Right cardiac atrium (tissue), 5 donors: ENCODE results near the gene C1QL2. TPM values are rescaled to one million over a fixed set of nuclear protein-coding genes. Genes with fewer than 3 reads are reported as not detected.

Source experiments
- ATAC-seq, 2 donors: fragments of 200-7000 bp; cut with Tn5 transposase; one replicate each; pipeline versions ENCODE4 v1.8.0 to v1.9.1; 2020; ENCODE audit warnings: moderate library complexity in 2 of 2, mild to moderate bottlenecking in 1 of 2
- DNase-seq, 3 donors: peaks; one replicate each; pipeline ENCODE4 v3.0.0-alpha.2; 2020
- H3K27ac ChIP-seq: one replicate; pipeline ENCODE4 v1.5.1; 2013; ENCODE audit warnings: mild to moderate bottlenecking, low read length, control low read depth, moderate library complexity
- H3K27me3 ChIP-seq: one replicate; pipeline ENCODE4 v1.6.1; 2013; ENCODE audit not compliant: control insufficient read depth, insufficient read depth
- H3K4me1 ChIP-seq: one replicate; pipeline ENCODE4 v1.6.1; 2013; ENCODE audit warnings: low read length; ENCODE audit not compliant: control insufficient read depth, insufficient read depth
- H3K4me3 ChIP-seq: one replicate; pipeline ENCODE4 v1.5.1; 2013; ENCODE audit warnings: low read length, control low read depth
- H3K9me3 ChIP-seq: one replicate; pipeline ENCODE4 v1.6.1; 2013; ENCODE audit warnings: low read length; ENCODE audit not compliant: control insufficient read depth
- WGBS: extraction: QIAGEN DNeasy Blood & Tissue Kit; methylation state at CpG from one replicate; pipeline ENCODE4 v1.1.7; 2013; 5-methylcytosine and 5-hydroxymethylcytosine counted together
- intact Hi-C, 4 donors: fragments of 100-400 bp; cut with DNase I; formaldehyde crosslinking; loops; one replicate each; pipeline versions ENCODE4 v1.11.0 to v1.14.0; 2022 to 2023
- polyA plus RNA-seq: library from polyadenylated mRNA; stranded (reverse); fragments of 200-250 nt; gene quantifications from one replicate; pipeline ENCODE4 v1.2.3, GENCODE V29; 2013
- total RNA-seq, 4 donors: library from RNA; stranded (reverse); fragmentation: NEBNext Ultra II Directional; extraction: Animal tissue kit (Norgen Biotek cat#: 25700); gene quantifications; one replicate each; pipeline ENCODE4 v1.2.1, GENCODE V29; 2021
- donor health status: healthy with polysubstance abuse.
- donor health status: DM: no; HTN: yes; CAD: no.
- donor health status: DM: no; HTN: no; CAD: no.
- donor health status: DM: no; HTN: yes; CAD: no; lungs with severe emphysema.
- donor health status: DM: yes; HTN: yes; CAD: no.

The C1QL2 gene
- total and polyA plus RNA-seq, 5 donors, result not detected

DNA sequence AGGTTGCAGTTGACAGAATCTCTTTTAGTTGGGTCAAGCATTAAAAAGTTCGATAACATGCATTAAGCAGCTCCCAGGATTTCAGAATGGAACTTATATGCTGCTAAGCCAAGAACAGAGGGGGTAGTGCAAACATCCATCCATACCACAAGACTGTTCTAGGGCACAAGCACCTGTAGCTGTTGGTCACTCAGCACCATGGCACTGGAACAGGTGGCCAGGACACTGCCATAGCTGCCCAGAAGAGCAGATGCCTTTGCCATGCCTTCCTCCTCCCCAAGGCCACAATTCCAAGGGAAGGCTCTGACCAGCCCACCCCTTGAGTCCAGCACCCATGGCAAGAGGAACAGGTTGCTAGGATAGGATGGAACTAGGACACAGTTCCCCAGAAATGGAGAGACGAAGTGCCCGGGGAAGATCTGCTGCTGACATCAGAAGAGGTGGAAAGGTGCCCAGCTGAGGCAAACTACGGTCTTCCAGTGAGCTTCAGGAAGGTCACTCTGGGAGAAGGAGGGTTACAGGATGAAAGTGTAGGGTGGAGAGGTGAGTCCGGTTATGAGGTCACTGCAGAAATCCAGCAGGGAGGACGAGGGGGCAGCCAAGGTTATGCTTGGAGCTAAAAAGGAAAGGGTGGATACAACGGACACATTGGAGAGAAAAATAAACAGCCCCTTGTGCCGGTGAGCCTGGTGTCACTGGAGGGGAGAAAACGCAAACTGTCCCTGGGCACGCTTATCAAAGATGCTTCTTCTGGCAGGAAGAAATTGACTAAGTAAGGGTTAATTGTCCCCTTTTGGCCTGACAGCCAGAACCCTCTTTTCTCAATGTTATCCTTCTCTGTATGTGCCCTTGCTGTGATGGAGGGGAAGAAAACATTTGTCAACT, 41.9 kb downstream of the C1QL2 start:
- intact Hi-C loops, result no loop called here
- 62% methylated on average over 10 of the region's 10 CpGs for WGBS

DNA sequence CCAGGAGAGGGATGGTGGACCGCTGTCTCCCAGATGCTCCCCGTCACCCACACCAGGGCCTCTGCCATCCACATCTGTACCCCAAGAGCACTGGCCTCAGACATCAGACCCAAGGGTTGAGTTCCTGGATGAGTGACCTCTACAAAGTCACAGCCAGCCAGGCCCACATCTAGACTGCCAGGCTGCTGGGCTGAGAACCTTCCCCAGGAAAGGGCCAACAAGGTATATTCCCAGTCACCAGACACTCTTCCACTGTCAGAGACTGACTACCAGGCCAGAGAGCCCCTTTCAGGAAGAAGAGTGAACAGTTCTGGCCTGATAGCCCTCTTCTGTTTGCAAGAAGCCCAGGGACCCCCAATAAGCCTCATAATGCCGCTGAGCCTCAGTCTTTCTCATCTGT, 44.3 kb downstream of the C1QL2 start:
- WGBS, result 89% methylated on average over 3 of the region's 3 CpGs
- Histone ChIP-seq H3K9me3 (peaks cover 6% of the 10 kb centered on the region), H3K27me3 (no peaks in the 10 kb centered on the region), H3K4me1 (no peaks in the 10 kb centered on the region), H3K4me3 (no peak overlapping the region), H3K27ac (no peak overlapping the region)
- ATAC-seq, result no peak
- DNase-seq, result no peak
- intact Hi-C loops, result no loop called here

More for the DNA sequence above, 41.9 kb downstream of the C1QL2 start:
- H3K27ac ChIP-seq, result no peak overlapping the region
- H3K4me1 ChIP-seq, result no peaks in the 10 kb centered on the region
- ATAC-seq (no peak), DNase-seq (no peak)
- H3K9me3 ChIP-seq, result no peaks in the 10 kb centered on the region
- H3K4me3 ChIP-seq, result no peak overlapping the region
- no peaks in the 10 kb centered on the region for H3K27me3 ChIP-seq

DNA sequence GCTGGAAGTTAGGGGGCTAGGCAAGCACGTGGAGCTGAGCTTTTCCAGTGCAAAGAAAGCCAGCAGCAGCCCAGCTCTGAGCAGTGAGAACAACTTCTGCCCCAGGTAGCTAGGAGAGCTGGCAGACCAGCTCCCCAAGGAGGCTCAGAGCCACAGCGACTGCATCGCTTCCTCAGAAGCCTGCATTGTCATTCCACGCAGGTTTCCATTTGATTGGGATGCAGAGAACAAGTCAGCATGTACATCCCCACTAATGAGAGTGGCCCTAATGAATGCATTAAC, 45.1 kb downstream of the C1QL2 start:
- DNase-seq (no peak), ATAC-seq (no peak)
- Histone ChIP-seq H3K4me1 (no peaks in the 10 kb centered on the region), H3K27ac (no peak overlapping the region), H3K9me3 (peaks cover 6% of the 10 kb centered on the region), H3K27me3 (no peaks in the 10 kb centered on the region), H3K4me3 (no peak overlapping the region)
- intact Hi-C loops, result no loop called here
- 62% methylated on average over 4 of the region's 4 CpGs for WGBS

DNA sequence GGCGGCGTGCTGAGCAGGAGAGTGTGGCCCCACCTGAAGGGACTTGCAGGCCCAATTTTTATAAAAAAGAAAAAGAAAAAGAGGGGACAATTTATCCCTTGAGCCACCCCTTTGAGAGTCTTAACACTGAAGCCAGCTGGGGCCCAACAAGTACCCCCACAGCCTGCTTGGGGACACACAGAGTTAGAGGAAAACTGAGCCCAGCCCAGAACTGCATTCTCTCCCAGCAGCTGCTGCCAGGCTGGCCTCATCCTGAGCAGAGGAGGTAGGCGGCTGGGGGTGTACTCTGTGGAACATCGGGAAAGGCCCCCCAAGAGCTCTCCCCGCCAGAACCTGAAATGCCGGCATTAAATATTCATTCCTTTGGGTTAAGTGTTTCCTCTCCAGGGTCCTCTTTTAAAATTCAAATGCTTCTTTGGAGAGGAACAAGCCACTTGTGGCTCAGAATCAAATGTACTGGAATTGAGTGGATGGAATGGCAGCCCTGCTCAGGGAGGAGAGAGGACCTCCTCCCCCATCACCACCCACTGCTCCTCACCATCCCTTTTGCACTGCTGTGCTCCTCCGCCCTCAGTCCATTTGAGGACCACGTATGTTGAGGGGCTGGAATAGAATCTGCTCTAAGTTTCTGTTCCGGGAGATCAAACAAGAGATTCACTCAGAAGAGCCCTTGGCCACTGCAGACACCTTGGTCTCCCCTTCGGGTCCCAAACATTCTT, 45.6 kb downstream of the C1QL2 start:
- intact Hi-C loops, result no loop called here
- ATAC-seq, result no peak
- H3K9me3 ChIP-seq, result peaks cover 6% of the 10 kb centered on the region
- 47% methylated on average over 10 of the region's 10 CpGs for WGBS
- H3K27me3 ChIP-seq, result no peaks in the 10 kb centered on the region
- H3K4me3 ChIP-seq, result no peak overlapping the region
- no peak for DNase-seq
- H3K27ac ChIP-seq, result no peak overlapping the region
- no peaks in the 10 kb centered on the region for H3K4me1 ChIP-seq

DNA sequence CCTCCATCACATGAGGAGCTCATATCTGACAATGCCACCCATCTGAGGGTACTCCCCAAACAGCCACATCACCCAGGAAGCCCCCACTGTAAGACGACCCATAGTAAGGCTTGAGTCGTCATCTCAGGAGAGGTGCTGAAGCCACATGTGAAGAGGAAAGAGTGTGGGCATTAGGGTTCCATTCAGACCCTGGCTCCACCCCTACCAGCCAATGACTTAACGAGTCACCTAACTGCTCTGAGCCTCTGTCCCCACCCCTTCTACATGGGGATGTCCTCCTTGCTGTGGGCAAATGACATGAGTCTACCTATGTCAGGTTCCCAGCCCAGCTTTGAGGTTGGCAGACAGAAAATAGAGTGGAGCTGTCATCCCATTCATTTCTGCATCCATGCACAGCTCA, 46.3 kb downstream of the C1QL2 start:
- no peak for DNase-seq
- Histone ChIP-seq H3K27me3 (no peaks in the 10 kb centered on the region), H3K4me1 (no peaks in the 10 kb centered on the region), H3K27ac (no peak overlapping the region), H3K4me3 (no peak overlapping the region), H3K9me3 (peaks cover 6% of the 10 kb centered on the region)
- intact Hi-C loops, result no loop called here
- ATAC-seq, result no peak
- 58% methylated on average over 3 of the region's 3 CpGs for WGBS

DNA sequence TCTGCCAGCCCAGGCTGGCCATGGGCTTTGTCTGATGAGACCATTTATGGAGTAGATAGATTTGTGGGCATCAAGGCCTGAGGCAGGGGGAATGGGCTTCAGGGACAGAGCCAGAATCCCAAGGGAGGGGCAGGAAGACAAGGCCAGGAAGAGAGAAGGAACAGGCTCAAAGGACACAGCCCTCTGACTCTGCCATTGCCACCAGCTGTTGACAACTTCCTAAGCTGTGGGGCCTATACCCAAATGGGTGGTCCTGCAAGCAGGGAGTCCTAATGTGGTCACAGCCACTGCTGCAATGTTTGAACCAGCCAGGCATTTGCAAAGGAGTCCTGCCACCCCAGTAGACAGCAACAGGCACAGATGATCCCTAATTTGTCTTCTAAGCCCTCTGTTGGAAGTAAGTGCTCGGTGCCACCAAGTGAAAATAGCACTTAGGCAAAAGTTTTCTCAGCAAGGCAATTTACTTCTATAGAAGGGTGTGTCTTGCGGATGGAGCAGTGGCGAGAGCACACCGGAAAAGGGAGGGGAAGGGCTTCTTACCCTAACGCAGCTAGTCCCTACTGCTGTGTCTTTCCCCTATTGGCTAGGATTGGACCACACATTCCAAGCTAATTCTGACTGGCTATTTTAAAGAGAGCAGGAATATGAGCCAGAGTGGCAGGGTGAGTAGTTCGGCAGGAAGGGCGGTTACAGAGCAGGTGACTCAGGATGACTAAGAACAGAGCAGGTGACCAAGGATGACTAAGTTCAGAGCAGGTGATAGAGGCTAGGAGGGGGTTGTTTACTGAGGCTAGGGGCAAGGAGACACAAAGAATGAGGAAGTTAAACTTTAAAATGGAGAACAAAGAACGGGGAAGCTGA, 47.2 kb downstream of the C1QL2 start:
- no peak overlapping the region for H3K27ac ChIP-seq
- no peaks in the 10 kb centered on the region for H3K27me3 ChIP-seq
- no peak overlapping the region for H3K4me3 ChIP-seq
- no peak for ATAC-seq
- peaks cover 6% of the 10 kb centered on the region for H3K9me3 ChIP-seq
- WGBS, result 78% methylated on average over 8 of the region's 8 CpGs
- H3K4me1 ChIP-seq, result no peaks in the 10 kb centered on the region
- DNase-seq, result no peak
- intact Hi-C loops, result no loop called here

DNA sequence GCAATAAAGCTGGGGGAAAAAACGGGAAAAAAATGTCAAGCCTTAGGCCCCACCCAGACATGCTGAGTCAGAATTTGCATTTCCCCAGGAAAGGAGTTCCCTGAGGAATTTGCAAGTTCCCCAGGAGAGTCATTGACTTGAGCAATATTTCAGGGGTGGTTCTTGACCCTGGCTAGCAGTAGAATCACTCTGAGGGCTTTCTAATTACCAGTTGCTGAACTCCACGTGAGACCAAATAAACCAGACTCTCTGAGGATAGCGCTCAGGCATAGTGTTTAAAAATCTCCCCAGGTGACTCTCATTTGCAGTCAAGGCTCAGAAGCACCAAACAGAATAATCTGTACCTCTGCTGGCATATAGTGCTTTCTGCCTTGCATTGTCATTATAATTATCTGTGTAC, 48.7 kb downstream of the C1QL2 start:
- 45% methylated on average over 3 of the region's 3 CpGs for WGBS
- intact Hi-C loops, result no loop called here
- Histone ChIP-seq H3K4me1 (no peaks in the 10 kb centered on the region), H3K4me3 (no peak overlapping the region), H3K27ac (no peak overlapping the region), H3K9me3 (peaks cover 6% of the 10 kb centered on the region), H3K27me3 (peaks cover 2% of the 10 kb centered on the region)
- ATAC-seq (no peak), DNase-seq (no peak)

DNA sequence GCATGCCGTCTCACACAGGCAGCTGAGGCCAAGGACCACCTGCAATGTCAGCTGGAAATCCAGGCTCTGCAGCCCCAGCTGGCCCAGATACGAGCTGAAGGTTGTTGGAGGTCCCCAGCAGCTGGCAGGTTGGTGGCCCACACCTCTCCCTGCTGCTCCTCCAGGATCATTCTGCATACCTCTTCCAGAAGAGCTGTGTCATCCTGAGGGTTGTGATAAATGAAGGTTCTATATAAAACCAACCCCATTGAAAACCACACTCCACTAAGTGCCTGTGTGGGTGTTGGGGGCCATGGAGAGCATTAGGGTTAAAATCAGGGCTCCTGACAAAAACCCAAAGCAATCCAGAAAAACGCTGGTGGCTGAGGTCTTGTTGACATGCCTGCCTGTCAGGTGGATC, 50.4 kb downstream of the C1QL2 start:
- no peak for ATAC-seq
- peaks cover 6% of the 10 kb centered on the region for H3K9me3 ChIP-seq
- DNase-seq, result no peak
- no peak overlapping the region for H3K4me3 ChIP-seq
- intact Hi-C loops, result no loop called here
- H3K27me3 ChIP-seq, result peaks cover 4% of the 10 kb centered on the region
- H3K4me1 ChIP-seq, result no peaks in the 10 kb centered on the region
- no peak overlapping the region for H3K27ac ChIP-seq
- WGBS, result 44% methylated on average over 3 of the region's 3 CpGs

DNA sequence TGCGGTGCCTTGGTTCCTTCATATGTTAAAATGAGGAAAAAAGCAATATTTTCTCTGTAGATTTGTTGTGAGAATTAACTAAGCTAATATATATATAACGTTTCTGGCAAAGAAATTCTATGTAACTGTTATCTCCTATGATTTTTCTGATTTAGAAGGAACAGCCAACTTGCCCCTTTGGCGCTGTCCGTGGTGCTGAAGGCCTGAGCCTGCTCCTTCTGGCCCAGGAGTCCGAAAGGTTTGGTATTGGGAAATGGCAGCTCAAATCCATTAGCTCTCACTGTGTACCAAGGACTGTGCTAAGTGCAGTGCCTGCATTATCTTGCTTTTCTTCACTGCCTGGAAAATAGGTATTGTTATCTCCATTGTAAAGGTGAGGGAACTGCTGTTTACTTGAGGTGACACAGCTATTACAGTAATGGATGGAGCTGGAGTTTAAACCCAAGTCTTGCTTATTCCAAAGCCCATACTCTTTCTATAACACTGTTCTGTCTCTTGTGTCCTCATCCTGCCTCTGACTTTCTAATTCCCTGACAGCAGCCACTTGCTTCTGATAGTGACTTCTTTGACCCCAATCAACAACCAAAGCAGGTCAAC, 52.2 kb downstream of the C1QL2 start:
- peaks cover 4% of the 10 kb centered on the region for H3K9me3 ChIP-seq
- DNase-seq, result peak in 2 of 3 donors; percentile 68 to 72

More for the DNA sequence above, 52.2 kb downstream of the C1QL2 start:
- intact Hi-C loops, result no loop called here
- ATAC-seq, result no peak
- Histone ChIP-seq H3K4me1 (no peaks in the 10 kb centered on the region), H3K27me3 (peaks cover 4% of the 10 kb centered on the region), H3K4me3 (no peak overlapping the region), H3K27ac (no peak overlapping the region)
- WGBS, result 31% methylated on average over 5 of the region's 5 CpGs
